T-helper 1 cell treated with Interleukin-12 subunit alpha and Interleukin-12 subunit beta and Interleukin-4 antibody, amounts not matched to agents 30 ng/mL and 1 ng/mL, for 36 hours (primary cell): ENCODE measurements around the gene CCDC141. TPM values are rescaled to one million over a fixed set of nuclear protein-coding genes. Genes with fewer than 3 reads are reported as not detected.

ENCODE experiments used
- intact Hi-C: fragments of 100-400 bp; cut with micrococcal nuclease; formaldehyde crosslinking; loops from one replicate; pipeline ENCODE4 v1.15.1; 2024
- total RNA-seq: library from RNA; stranded (reverse); gene quantifications from 2 replicates; pipeline ENCODE4 v1.2.3, GENCODE V29; 2022

The CCDC141 gene
- total RNA-seq, 1 donor from 2014 or later = 7.5 TPM

GRCh38 chr2:178843697-178844096, 206.2 kb downstream of the CCDC141 start:
- intact Hi-C loops = no loop called here

- intact Hi-C loops = no loop called here
Measured at GRCh38 chr2:178836807-178837206, 213.1 kb downstream of the CCDC141 start.

- intact Hi-C loops = no loop called here
Measured at GRCh38 chr2:178834086-178834485, 215.9 kb downstream of the CCDC141 start.

DNA sequence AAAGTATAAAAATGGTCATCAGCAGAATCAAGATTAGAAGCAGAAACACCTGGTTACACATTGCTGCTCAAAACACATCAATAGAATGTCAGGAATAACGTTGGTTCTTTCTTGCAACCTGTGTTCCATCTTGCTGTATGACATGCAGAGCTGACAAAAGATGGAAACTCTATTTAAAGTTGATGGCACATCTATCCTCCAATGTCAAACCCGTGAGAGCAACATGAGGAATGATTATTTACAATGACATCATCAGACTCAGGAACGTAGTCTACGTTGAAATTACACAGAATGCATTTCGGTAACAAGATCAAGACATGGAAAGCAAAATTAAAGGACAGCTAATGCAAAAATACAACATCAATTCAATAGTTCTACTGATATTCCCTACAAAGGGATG, 216.6 kb downstream of the CCDC141 start:
- intact Hi-C loops = no loop called here

GRCh38 chr2:178830451-178830850, 219.5 kb downstream of the CCDC141 start:
- intact Hi-C loops = no loop called here

- intact Hi-C loops = no loop called here
Measured at GRCh38 chr2:178829981-178830380, 220.0 kb downstream of the CCDC141 start.

GRCh38 chr2:178829299-178829960, 220.5 kb downstream of the CCDC141 start:
- intact Hi-C loops = no loop called here

- intact Hi-C loops = no loop called here
Measured at GRCh38 chr2:178828486-178828881, 221.5 kb downstream of the CCDC141 start.

GRCh38 chr2:178827739-178828485, 222.0 kb downstream of the CCDC141 start:
- intact Hi-C loops = no loop called here

DNA sequence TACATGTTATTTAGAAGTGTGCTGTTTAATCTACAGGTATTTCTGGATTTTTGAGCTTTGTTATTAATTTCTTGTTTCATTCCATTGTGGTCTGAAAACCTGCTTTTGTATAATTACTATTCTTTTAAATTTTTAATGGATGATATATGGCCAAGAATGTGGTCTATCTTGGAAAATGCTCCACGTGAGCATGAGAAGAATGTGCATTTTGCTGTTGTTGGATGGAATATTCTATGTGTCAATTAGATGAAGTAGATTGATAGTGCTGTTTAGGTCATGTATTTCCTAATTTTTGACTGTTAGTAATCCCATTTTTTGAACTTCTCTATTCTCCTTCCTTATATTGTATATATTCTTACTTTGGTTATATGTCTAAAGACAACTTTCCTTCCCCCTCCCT, 222.8 kb downstream of the CCDC141 start:
- intact Hi-C loops = no loop called here

GRCh38 chr2:178825183-178825582, 224.8 kb downstream of the CCDC141 start:
- intact Hi-C loops = no loop called here

DNA sequence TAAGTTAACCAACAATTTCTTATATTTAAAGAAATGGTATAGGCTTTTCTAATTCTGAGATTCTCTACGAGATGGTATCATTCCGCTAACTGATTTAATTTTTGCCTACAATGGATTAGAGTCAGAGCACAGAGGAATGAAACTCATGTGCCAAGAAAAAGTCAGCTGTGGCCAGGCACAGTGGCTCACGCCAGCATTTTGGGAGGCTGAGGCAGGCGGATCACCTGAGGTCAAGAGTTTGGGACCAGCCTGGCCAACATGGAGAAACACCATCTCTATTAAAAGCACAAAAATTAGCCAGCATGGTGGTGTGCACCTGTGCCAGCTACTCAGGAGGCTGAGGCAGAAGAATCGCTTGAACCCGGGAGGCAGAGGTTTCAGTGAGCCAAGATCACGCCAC, 225.8 kb downstream of the CCDC141 start:
- intact Hi-C loops = no loop called here

DNA sequence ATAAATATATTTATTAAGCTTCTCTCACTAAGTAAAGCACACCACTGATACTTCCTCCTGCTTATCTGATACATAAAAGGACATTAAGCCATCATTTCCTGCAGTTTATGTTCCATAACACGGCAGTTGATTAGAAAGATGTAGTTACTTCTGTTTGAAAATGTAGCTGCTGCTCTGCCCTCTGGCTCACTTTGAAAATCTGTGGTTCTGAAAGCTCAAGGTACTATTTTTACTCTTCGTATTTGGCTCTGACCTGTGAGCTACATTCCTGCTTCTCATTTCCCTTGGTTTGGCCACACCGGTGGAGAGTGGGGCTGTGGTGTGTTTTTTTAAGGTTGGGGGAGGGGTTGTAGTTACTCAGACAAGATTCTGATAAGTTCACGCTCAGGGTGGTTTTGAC, 229.9 kb downstream of the CCDC141 start:
- intact Hi-C loops = no loop called here

DNA sequence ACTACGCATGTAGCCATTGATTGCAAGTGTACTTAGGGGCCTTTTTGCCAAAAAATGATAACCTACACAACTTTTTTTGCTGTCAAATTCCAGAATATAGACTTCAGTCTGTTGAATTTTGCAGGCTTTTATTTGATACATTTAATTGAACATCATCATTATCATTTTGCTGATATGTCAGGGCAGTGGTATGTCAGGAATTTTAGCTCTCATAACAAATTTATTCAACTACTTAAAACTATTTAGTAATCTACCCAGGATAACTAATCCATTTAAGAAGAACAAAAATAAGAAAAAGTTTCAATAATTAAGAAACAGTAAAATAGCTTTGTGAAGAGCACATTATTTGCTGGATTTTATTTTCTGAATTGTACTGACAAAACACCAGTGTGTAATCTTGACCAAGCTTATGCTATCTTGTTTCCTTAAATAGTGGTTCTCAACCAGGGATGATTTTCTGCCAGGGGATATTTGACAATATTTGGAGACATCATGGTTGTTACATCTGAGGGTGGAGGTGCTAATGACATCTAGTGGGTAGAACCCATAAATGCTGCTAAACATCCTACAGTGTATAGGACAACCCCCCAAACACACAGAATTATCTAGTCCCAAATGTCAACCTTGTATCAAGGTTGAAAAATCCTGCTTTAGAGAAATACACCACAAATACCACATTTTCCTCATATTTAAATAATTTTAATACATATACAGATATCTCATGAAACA, 230.6 kb downstream of the CCDC141 start:
- intact Hi-C loops = no loop called here

DNA sequence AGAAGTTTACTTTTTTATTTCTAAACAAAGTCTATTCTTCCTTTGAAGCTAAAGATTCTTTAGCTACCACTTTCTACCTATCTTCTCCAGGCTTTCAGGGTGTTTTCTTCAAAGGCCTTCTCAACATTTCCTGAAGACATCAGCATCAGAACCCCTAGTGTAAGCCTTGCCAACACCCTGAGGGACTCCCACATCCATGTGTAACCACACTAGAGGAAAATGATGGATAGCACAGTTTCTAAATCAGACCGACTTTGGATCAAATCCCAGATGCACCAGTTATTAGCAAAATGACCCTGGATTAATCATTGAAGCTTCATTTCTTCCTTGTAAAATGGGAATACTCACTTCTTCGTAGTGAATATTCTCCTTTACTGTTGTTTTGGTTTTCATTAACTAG, 238.0 kb downstream of the CCDC141 start:
- intact Hi-C loops = no loop called here

DNA sequence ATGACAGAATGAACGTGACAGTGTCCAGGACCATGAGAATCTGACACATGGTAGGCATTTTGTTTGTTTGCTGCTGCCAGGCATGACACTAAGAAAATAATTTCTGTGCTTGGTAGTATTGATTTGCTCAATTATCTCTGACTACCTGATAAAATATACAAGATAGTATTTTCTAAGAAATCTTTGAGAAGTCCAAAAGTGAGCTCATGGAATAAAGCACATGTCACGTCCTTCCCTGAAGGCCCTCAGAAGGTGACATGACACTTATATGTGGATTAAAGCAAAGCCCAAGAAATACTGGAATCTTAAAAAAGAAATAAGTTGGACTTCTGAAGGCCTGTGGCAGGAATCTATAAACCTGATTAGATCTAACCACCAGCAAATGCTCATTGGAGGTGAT, 238.9 kb downstream of the CCDC141 start:
- intact Hi-C loops = no loop called here

DNA sequence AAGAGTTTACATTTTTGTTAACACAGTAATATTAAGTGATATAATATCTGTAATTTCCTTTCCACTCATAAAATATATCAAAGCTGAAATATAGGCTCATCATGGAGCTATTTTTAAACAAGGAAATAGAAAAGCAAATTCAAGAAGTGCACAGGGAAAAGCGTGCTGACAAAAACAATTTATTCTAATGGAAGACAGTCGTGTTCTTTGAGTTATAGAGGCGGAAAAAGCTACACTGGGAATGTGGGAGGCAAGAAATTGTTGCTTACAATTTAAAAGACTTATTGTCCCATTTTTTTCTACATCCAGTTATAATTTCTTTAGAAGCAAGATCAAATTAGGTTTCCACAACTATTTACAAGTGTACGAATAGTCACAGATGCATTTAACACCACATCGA, 239.5 kb downstream of the CCDC141 start:
- intact Hi-C loops = no loop called here

- intact Hi-C loops = no loop called here
Measured at GRCh38 chr2:178807227-178808008, 242.5 kb downstream of the CCDC141 start, which contains the start of gene TTN. TTN (minus strand) TSS chr2:178807423; CDS start chr2:178804642, 2,781 bp downstream.

DNA sequence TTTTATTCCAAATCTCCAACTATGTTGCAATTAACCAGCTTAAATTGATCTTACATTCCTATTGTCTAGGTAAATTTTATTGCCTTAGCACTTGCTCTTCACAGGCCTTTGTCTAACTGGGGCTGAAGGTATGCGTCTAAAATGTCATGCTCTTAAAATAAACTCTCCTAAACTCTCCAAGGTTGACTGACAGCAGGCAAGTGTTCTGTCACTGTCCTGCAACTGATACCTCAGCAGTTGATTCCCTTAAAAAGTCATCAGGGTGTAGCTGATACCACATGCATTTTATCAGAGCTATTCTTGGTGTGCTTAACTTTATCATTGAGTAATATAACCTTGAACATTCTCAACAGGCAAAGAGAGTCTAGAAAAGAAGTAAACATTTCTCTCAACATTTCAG, 243.4 kb downstream of the CCDC141 start:
- intact Hi-C loops = no loop called here

- intact Hi-C loops = loop anchor here (2.0 kb wide), 1 partner anchor 323 kb away; no protein-coding TSS in a partner anchor
Measured at GRCh38 chr2:178805457-178805856, 244.5 kb downstream of the CCDC141 start.

GRCh38 chr2:178804791-178805190, 245.1 kb downstream of the CCDC141 start:
- intact Hi-C loops = loop anchor here (2.0 kb wide), 1 partner anchor 324 kb away; no protein-coding TSS in a partner anchor
